Motor neuron (in vitro differentiated cells): ENCODE data around the gene CAMTA1. TPM values are rescaled to one million over a fixed set of nuclear protein-coding genes. Genes with fewer than 3 reads are reported as not detected.
"Not testable (repeated sequence)": the region's sequence is repeated elsewhere in the genome, so short reads cannot be mapped to it uniquely, and the experiment has no call there.

Experiments
- ATAC-seq, 8 experiments: fragments of 200-7000 bp; cut with Tn5 transposase; replicated peaks in 6 of 8; 2 replicates each; pipeline ENCODE4 v1.8.0; 2021; ENCODE audit warnings: mild to moderate bottlenecking in 8 of 8, moderate library complexity in 8 of 8
- H3K27ac ChIP-seq, 2 donors: fragments of 250-450 bp; sonication (Bioruptor Pico); 2 replicates each; pipeline ENCODE4 v1.9.0; 2021; ENCODE audit warnings: antibody characterized with exemption in 2 of 2, mild to moderate bottlenecking in 2 of 2, moderate library complexity in 1 of 2
- H3K4me1 ChIP-seq, 2 donors: fragments of 250-450 bp; sonication (Bioruptor Pico); replicated peaks in 1 of 2; 2 replicates each; pipeline ENCODE4 v1.6.1; 2021; ENCODE audit warnings: antibody characterized with exemption in 2 of 2, mild to moderate bottlenecking in 2 of 2, moderate library complexity in 1 of 2
- H3K4me3 ChIP-seq, 5 donors: fragments of 250-450 bp; sonication (Bioruptor Pico); 2 replicates each; pipeline ENCODE4 v1.9.0; 2021; ENCODE audit warnings: antibody characterized with exemption in 5 of 5, mild to moderate bottlenecking in 5 of 5, moderate library complexity in 4 of 5
- WGBS, 10 experiments: fragments of 450-650 bp; shearing (Covaris generic); methylation state at CpG; one replicate each; pipeline ENCODE4 v1.0.0; 2022; 5-methylcytosine and 5-hydroxymethylcytosine counted together
- in situ Hi-C, 9 experiments: fragments of 400-800 bp; cut with MboI; loops; one replicate each; pipeline ENCODE4 v1.15.0; 2021; ENCODE audit warnings: low sequenced_read_pairs in 9 of 9, low pct_unique_long_range_greater_than_20kb in 2 of 9; ENCODE audit not compliant: unreplicated experiment in 9 of 9
- total RNA-seq, 8 experiments: library from RNA; unstranded; fragments of 300-600 nt; gene quantifications; 2 replicates each; pipeline versions ENCODE4 v1.2.3 to v1.2.4, GENCODE V29; 2022

CAMTA1 gene
- total RNA-seq, 8 experiments from 2014 or later: 38.5 to 145 (median 77.6) TPM

- no peak for ATAC-seq
- in situ Hi-C loops: no loop called here
- no peak overlapping the region for H3K4me3 ChIP-seq
- peaks cover 18 to 19% of the 10 kb centered on the region in 2 donors for H3K4me1 ChIP-seq
- no peak overlapping the region for H3K27ac ChIP-seq
- WGBS, 10 experiments: 0 to 97% (median 83%) methylated on average over 2 to 7 of the region's 9 CpGs; no CpG with 5 or more reads in 2 of the 10 experiments
Measured at GRCh38 chr1:7145947-7146346, 360.7 kb downstream of the CAMTA1 start.

- Histone ChIP-seq H3K4me1 (peaks cover 26 to 27% of the 10 kb centered on the region in 2 donors), H3K27ac (no peak overlapping the region), H3K4me3 (no peak overlapping the region)
- ATAC-seq: no peak
- in situ Hi-C loops: no loop called here
- WGBS, 10 experiments: 29 to 100% (median 79%) methylated on average over 1 to 5 of the region's 5 CpGs; no CpG with 5 or more reads in 4 of the 10 experiments
Measured at GRCh38 chr1:7146710-7147109, 361.5 kb downstream of the CAMTA1 start.

GRCh38 chr1:7147581-7148282 is 362.5 kb downstream of the CAMTA1 start:
- in situ Hi-C loops, H3K4me3 ChIP-seq, ATAC-seq, H3K27ac ChIP-seq: not testable (repeated sequence)
- H3K4me1 ChIP-seq: peaks cover 36 to 37% of the 10 kb centered on the region in 2 donors
- 80 to 100% (median 100%) methylated on average over 1 to 3 of the region's 3 CpGs; no CpG with 5 or more reads in 2 of the 10 experiments for WGBS, 10 experiments

- peak in 6 of 8 experiments; percentile 13 to 46 (median 42) for ATAC-seq
- in situ Hi-C loops: no loop called here
- Histone ChIP-seq H3K27ac (no peak overlapping the region), H3K4me3 (no peak overlapping the region), H3K4me1 (peaks cover 51 to 52% of the 10 kb centered on the region in 2 donors)
- 0 to 95% (median 51%) methylated on average over 1 to 20 of the region's 31 CpGs; no CpG with 5 or more reads in 2 of the 10 experiments for WGBS, 10 experiments
Measured at GRCh38 chr1:7149080-7149838, 364.0 kb downstream of the CAMTA1 start.

- peak overlapping the region; percentile 22 to 61 for H3K27ac ChIP-seq
- in situ Hi-C loops: no loop called here
- no peak overlapping the region for H3K4me3 ChIP-seq
- 27 to 96% (median 68%) methylated on average over 2 to 19 of the region's 19 CpGs for WGBS, 10 experiments
- ATAC-seq: peak in 5 of 8 experiments; percentile 46 to 57 (median 55)
- peaks cover 53 to 54% of the 10 kb centered on the region in 2 donors for H3K4me1 ChIP-seq
Measured at GRCh38 chr1:7150724-7151280, 365.5 kb downstream of the CAMTA1 start.

GRCh38 chr1:7151978-7152377 is 366.7 kb downstream of the CAMTA1 start:
- ATAC-seq: peak in 5 of 8 experiments; percentile 64 to 83 (median 80)
- Histone ChIP-seq H3K27ac (peak overlapping the region in 1 of 2 donors; percentile 63), H3K4me3 (no peak overlapping the region), H3K4me1 (peaks cover 53 to 54% of the 10 kb centered on the region in 2 donors)
- in situ Hi-C loops: no loop called here
- WGBS, 10 experiments: 58 to 86% (median 79%) methylated on average over 2 to 7 of the region's 7 CpGs; no CpG with 5 or more reads in 2 of the 10 experiments

- ATAC-seq: peak in 1 of 8 experiments; percentile 28
- in situ Hi-C loops: no loop called here
- peaks cover 53 to 54% of the 10 kb centered on the region in 2 donors for H3K4me1 ChIP-seq
- 3 to 85% (median 44%) methylated on average over 3 to 8 of the region's 10 CpGs; no CpG with 5 or more reads in 3 of the 10 experiments for WGBS, 10 experiments
- H3K4me3 ChIP-seq: no peak overlapping the region
- peak overlapping the region; percentile 2 to 63 for H3K27ac ChIP-seq
Measured at GRCh38 chr1:7152655-7153054, 367.4 kb downstream of the CAMTA1 start.

GRCh38 chr1:7153464-7153863 is 368.2 kb downstream of the CAMTA1 start:
- 28 to 71% (median 63%) methylated on average over 1 to 7 of the region's 10 CpGs; no CpG with 5 or more reads in 4 of the 10 experiments for whole genome bisulfite sequencing, 10 experiments
- Histone ChIP-seq H3K4me3 (no peak overlapping the region), H3K4me1 (peaks cover 53 to 54% of the 10 kb centered on the region in 2 donors), H3K27ac (no peak overlapping the region)
- in situ Hi-C loops: no loop called here
- peak in 1 of 8 experiments; percentile 13 for ATAC-seq

GRCh38 chr1:7159116-7159781 is 374.0 kb downstream of the CAMTA1 start:
- in situ Hi-C loops: no loop called here
- peaks cover 2 to 3% of the 10 kb centered on the region in 2 donors for H3K4me1 ChIP-seq
- 36 to 100% (median 77%) methylated on average over 1 to 6 of the region's 6 CpGs; no CpG with 5 or more reads in 2 of the 10 experiments for WGBS, 10 experiments
- ATAC-seq: no peak
- no peak overlapping the region for H3K27ac ChIP-seq
- H3K4me3 ChIP-seq: no peak overlapping the region

GRCh38 chr1:7168554-7168953 is 383.3 kb downstream of the CAMTA1 start:
- ATAC-seq, in situ Hi-C loops, H3K27ac ChIP-seq, H3K4me3 ChIP-seq: not testable (repeated sequence)
- WGBS, 10 experiments: 75 to 100% (median 83%) methylated on average over 1 to 2 of the region's 2 CpGs; no CpG with 5 or more reads in 5 of the 10 experiments
- H3K4me1 ChIP-seq: peaks cover 15 to 20% of the 10 kb centered on the region in 2 donors

- Histone ChIP-seq H3K27ac (no peak overlapping the region), H3K4me1 (peaks cover 13 to 20% of the 10 kb centered on the region in 2 donors), H3K4me3 (no peak overlapping the region)
- no peak for ATAC-seq
- 0 to 90% (median 52%) methylated on average over 1 of the region's 1 CpG; no CpG with 5 or more reads in 2 of the 10 experiments for WGBS, 10 experiments
- in situ Hi-C loops: no loop called here
Measured at GRCh38 chr1:7171168-7171567, 385.9 kb downstream of the CAMTA1 start.

- WGBS, 10 experiments: 47 to 100% (median 73%) methylated on average over 1 to 6 of the region's 6 CpGs
- Histone ChIP-seq H3K27ac (no peak overlapping the region), H3K4me1 (peaks cover 13 to 20% of the 10 kb centered on the region in 2 donors), H3K4me3 (no peak overlapping the region)
- in situ Hi-C loops: no loop called here
- no peak for ATAC-seq
Measured at GRCh38 chr1:7171574-7171973, 386.3 kb downstream of the CAMTA1 start.
